Adipose tissue (tissue), 3 donors: Measurements from ENCODE around the gene AGPAT3. TPM values are rescaled to one million over a fixed set of nuclear protein-coding genes. Genes with fewer than 3 reads are reported as not detected.

Experiments
- H3K27ac ChIP-seq: one replicate; pipeline ENCODE4 v1.5.1; 2013; ENCODE audit warnings: low read depth, low read length
- WGBS, 3 donors: extraction: QIAGEN DNeasy Blood & Tissue Kit; methylation state at CpG; one replicate each; pipeline ENCODE4 v1.1.7; 2013; 5-methylcytosine and 5-hydroxymethylcytosine counted together
- polyA plus RNA-seq, 3 donors: library from polyadenylated mRNA; stranded (reverse); fragments of 200-250 nt; gene quantifications; one replicate each; pipeline ENCODE4 v1.2.3, GENCODE V29; 2013
- donor health status: healthy with polysubstance abuse.
- donor health status: Bipolar disorder and iron deficiency.
- donor health status: healthy.

Gene AGPAT3
- polyA plus RNA-seq, 3 donors: 15.9 to 35.5 (median 16.2) TPM

DNA sequence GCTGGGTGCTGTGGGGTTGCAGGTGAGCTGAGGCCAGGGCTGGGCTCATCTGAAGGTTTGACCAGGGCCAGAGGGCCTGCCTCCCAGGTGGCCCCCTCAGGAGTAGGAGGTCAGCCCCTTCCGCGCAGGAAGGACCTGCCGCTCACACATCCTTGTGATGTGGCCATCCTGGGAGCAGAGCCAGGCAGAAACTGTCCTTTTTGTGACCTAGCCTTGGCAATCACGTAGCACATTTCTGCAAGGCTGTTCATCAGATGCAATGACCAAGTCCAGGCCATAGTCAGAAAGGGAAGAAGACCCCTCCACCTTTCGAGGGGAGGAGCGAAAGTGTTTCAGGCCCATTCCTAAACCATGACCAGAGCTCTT is 91.6 kb downstream of the AGPAT3 start:
- H3K27ac ChIP-seq: no peak overlapping the region
- 64 to 74% (median 68%) methylated on average over 6 of the region's 6 CpGs for WGBS, 3 donors

DNA sequence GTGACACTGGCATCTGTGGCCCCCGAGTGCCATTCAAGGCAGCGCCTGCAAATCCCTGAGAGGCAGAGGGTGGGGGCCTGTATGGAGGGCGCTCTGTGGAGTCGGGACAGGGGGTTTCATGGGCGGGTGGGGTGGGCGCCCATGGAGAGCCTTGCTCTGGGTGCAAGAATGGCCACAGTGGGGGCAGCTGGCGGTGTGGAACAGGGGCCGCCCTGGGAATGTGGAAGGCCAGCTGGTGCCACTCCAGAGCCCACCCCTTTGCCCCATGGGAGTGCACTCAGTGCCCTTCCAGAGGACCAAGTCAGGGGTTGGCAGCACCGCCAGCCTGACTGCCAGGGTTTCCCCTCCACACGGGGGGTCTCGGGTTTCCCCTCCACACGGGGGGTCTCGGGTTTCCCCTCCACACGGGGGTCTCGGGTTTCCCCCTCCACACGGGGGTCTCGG is 92.1 kb downstream of the AGPAT3 start:
- 68 to 75% (median 74%) methylated on average over 16 to 17 of the region's 17 CpGs for WGBS, 3 donors
- H3K27ac ChIP-seq: no peak overlapping the region

DNA sequence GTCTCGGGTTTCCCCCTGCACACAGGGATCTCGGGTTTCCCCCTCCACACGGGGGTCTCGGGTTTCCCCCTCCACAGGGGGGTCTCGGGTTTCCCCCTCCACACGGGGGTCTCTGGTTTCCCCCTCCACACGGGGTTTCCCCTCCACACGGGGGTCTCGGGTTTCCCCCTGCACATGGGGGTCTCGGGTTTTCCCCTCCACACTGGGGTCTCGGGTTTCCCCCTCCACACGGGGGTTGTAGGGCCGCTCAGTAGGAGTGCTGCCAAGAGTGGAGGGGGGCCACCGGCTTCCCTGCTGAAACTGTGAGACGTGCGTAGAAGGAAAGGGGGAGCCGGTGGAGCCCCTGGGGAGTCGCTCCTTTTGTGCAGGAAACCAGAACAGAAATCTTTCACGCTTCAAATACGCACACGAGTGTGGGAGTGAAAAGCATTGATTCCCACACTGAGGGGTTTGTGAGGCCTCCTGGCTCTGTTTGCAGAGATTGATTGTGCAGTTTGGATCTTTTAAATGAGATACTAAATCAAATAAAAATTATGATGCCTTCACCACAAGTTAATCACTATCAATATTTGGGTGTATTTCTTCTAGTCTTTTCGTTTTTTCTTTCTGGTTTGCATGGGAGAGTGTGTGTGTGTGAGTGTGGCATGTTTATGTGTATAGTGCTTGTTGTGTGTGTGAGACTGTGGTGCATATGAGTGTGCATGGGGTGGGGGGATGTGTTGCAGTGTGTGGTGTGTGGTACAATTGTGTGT is 92.8 kb downstream of the AGPAT3 start:
- 66 to 70% (median 69%) methylated on average over 18 to 22 of the region's 22 CpGs for WGBS, 3 donors
- H3K27ac ChIP-seq: no peak overlapping the region

DNA sequence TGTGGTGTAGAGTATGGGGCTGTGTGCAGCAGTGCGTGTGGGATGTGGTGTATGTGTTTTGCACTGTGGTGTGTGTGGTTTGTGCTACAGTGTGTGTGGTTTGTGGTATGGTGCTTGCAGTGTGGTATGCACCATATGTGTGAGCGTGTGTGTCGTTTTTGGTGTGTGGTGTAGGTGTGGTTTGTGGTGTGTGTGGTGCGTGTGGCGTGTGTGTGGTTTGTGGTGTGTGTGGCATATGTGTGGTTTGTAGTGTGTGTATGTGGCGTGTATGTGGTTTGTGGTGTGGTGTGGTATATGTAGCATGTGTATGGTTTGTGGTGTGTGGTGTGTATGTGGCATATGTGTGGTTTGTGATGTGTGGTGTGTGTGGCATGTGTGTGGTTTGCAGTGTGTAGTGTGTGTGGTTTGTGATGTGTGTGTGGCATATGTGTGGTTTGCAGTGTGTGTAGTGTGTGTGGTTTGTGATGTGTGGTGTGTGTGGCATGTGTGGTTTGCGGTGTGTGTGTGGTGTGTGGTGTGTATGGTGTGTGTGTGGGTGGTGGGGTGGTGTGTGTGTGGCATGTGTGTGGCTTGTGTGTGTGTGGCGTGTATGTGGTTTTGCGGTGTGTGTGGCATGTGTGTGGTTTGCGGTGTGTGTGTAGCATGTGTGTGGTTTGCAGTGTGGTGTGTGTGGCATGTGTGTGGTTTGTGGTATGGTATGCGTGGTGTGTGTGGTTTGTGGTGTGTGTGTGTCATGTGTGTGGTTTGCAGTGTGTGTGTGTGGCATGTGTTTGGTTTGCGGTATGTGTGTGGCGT is 93.5 kb downstream of the AGPAT3 start:
- 90 to 93% (median 93%) methylated on average over 13 of the region's 13 CpGs for WGBS, 3 donors
- H3K27ac ChIP-seq: no peak overlapping the region

DNA sequence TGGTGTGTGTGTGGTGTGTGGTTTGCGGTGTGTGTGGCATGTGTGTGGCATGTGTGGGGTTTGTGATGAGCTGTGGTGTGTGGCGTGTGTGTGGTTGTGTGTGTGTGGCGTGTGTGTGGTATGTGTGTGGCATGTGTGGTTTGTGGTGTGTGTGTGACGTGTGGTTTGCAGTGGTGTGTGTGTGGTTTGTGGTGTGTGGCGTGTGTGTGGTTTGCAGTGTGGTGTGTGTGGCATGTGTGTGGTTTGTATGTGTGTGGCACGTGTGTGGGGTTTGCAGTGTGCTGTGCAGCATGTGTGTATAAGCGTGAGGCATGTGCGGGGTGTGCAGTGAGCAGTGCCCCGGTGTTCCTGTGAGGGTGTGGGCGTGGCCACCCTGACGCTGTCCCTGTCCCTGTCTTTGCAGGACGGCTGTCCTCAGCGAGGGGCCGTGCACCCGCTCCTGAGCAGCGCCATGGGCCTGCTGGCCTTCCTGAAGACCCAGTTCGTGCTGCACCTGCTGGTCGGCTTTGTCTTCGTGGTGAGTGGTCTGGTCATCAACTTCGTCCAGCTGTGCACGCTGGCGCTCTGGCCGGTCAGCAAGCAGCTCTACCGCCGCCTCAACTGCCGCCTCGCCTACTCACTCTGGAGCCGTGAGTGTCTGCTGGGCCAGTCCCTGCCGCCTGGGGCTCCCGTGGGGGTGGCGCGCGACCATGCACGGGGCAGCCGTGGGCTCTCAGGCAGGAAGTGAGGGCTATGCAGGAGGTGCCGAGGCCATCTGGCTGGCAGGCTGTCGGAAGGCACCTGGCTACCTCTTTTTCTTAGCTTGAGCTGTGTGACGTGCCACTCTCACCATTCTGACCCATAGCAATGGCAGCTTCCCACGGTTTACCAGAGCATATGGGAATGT is 94.5 kb downstream of the AGPAT3 start:
- 87 to 90% (median 88%) methylated on average over 39 of the region's 39 CpGs for WGBS, 3 donors
- H3K27ac ChIP-seq: no peak overlapping the region

DNA sequence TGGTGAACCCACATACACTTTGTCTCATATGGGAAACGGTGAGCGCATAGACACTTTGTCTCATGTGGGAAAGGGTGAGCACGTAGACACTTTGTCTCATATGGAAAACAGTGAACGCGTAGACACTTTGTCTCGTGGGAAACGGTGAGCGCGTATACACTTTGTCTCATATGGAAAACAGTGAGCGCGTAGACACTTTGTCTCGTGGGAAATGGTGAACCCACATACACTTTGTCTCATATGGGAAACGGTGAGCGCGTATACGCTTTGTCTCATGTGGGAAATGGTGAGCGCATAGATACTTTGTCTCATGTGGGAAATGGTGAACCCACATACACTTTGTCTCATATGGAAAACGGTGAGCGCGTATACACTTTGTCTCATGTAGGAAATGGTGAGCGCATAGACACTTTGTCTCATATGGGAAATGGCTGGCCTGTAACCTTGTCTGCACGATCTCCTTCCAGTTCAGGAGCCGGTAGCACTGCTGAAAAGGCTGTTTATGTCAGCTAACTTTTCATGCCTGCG is 96.4 kb downstream of the AGPAT3 start:
- no peak overlapping the region for H3K27ac ChIP-seq
- 89 to 94% (median 91%) methylated on average over 24 of the region's 24 CpGs for WGBS, 3 donors

DNA sequence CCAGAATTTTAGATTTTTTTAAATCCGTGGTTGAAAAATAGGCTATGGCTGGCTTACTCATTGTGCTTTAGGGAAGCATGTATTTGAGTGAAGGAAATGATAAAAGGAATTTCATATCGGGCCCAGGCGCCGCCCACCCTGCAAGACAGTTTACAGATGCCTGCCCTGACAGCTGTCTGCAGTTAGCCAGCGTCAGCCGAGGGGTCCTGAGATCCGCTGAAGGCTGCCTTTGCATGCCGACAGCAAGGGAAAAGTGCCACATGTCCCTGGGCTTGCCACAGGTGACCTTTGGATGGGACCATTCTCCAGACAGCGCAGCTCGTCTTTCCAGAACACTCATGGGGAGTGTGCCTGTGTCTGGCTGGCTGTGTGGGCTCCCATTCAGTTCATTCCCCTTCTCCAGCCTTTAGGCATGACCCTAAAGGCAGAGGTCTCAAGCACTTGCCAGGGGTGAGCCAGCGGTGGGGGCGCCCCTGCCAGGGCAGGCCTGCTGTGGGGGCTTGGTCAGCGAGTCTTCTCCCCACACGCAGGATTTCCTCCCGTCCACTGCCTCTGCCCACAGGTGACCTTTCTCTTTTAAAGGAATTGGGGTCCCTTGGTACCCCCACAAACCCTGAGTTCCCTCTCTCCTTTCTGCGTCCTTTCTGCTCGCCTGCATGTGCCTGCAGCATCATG is 101.0 kb downstream of the AGPAT3 start:
- WGBS, 3 donors: 83 to 89% (median 89%) methylated on average over 17 of the region's 17 CpGs
- H3K27ac ChIP-seq: no peak overlapping the region

DNA sequence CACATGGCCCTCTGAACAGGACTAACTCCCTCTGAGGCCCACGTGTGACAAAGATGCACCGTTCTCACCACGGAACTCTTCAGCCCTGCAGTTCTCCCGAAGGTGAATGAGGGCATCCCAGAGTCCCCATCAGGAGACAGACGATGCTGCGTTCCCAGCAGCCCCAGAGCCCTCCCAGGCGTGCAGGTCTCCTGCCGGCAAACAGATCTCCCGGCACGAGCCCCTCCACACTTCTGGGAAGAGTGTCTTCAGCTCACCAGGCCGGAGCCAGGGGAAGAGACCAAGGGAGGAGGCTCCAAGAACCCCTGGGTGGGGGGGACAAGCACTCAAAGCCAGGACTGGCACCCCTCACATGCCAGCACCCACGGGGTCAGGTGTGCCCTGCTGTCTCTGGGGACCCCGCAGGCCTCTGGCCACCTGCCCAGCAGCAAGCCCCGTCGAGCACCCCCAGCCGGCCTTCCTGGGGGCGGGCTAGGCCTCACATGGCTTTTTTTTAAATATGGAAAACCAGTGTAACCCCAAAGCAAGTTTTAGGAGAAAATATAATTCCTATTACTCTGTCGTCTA is 102.0 kb downstream of the AGPAT3 start:
- WGBS, 3 donors: 88 to 89% (median 88%) methylated on average over 18 of the region's 18 CpGs
- H3K27ac ChIP-seq: no peak overlapping the region

DNA sequence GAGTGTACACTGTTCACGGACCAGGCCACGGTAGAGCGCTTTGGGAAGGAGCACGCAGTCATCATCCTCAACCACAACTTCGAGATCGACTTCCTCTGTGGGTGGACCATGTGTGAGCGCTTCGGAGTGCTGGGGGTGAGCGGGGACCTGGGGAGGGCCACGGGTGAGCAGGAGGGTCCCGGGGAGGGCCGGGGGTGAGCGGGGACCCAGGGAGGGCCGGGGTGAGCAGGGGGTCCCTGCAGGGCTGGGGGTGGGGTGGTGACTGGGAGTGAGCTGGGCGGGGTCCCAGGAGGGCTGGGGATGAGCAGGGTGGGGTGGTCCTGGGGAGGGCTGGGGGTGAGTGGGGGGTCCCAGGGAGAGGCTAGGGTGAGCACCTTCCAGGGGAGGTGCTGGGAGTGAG is 103.0 kb downstream of the AGPAT3 start:
- H3K27ac ChIP-seq: no peak overlapping the region
- 86 to 96% (median 92%) methylated on average over 14 to 15 of the region's 15 CpGs for WGBS, 3 donors

DNA sequence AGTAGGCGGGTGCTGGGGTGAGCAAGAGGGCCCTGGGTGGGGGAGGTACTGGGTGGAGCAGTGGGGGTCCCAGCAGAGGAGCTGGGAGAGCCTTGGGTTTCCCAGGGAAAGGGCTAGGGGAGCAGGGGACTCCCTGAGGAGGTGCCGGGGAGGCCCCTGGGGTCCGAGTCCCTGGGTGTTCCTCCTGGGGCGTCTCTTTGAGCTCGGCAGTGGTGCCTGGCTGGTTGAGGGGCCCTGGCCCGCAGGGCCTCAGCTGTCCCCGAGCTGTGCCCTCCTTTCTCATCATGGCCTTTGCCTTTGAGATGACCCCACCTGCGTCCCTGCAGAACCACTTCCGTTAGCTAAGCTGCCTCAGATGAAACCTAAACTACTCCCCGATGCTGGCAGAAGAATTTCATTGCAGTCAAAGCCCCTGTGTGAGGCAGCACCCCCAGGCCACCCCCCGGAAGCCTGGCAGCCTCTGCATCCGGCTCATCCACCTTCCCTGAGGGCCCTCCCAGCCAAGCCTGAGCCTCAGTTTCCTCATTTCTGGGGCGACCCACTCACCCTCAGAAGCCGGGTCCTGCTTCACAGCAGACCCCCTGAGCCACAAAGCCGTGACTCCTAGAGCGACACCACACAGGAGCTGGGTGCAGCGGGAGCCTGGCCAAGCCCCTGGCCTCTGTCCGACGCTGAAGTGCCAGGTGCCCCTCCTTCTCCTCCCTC is 103.5 kb downstream of the AGPAT3 start:
- no peak overlapping the region for H3K27ac ChIP-seq
- WGBS, 3 donors: 92 to 97% (median 92%) methylated on average over 17 to 19 of the region's 19 CpGs

DNA sequence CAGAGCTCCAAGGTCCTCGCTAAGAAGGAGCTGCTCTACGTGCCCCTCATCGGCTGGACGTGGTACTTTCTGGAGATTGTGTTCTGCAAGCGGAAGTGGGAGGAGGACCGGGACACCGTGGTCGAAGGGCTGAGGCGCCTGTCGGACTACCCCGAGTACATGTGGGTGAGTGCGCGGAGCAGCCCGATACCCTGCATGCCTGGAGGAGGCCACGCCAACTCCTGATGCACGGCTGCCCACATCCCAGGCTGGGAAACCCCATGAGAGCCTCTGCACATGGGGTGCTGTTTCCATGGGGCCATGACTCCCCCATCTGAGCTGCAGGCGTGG is 104.1 kb downstream of the AGPAT3 start:
- 90 to 93% (median 93%) methylated on average over 17 of the region's 17 CpGs for WGBS, 3 donors

DNA sequence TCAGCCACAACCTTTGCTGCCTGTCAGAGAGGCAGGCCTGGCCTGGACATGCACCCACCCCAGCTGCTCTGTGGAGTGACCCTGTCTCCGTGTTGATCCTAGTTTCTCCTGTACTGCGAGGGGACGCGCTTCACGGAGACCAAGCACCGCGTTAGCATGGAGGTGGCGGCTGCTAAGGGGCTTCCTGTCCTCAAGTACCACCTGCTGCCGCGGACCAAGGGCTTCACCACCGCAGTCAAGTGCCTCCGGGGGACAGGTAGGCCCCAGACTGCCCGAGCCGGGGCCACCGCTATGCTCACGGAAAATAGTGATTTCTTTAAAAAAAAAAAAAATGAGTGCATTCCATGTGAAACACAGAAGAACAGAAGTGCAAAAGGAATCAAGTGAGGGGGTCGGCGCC is 105.5 kb downstream of the AGPAT3 start:
- H3K27ac ChIP-seq: no peak overlapping the region
- WGBS, 3 donors: 92 to 95% (median 94%) methylated on average over 18 of the region's 18 CpGs

More for the DNA sequence above, 104.1 kb downstream of the AGPAT3 start:
- no peak overlapping the region for H3K27ac ChIP-seq

DNA sequence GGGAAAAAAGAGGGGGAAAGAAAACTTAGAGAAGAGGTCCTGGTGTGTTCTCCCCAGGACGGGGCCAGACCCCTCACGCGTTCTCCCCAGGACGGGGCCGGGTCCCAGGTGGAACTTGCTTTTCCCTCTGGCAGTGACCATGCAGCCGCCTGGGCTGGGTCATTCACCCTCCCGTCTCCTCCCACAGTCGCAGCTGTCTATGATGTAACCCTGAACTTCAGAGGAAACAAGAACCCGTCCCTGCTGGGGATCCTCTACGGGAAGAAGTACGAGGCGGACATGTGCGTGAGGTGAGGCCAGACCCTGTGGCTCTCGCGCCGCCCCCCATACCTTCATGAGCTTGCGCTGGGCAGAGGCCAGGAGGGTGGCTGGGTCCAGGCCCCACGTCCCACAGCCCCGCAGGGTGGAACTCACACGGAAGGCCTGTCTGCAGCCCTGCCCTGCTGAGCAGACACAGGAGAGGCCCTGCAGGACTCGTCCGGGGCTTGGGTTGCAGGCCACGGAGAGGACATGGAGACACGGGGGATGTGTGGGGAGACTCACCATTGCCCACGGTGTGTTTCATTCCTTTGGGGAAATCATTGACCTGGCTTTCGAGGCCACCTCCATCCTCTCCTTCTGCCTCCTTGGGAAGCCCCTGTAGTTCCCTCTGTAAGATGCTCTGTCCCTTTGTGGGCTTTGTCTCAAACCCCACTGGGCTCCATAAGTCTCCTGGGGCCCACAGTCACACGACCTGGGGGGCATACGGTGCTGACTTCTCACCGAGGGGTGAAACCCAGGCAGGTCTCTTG is 106.4 kb downstream of the AGPAT3 start:
- WGBS, 3 donors: 68 to 84% (median 70%) methylated on average over 28 to 29 of the region's 29 CpGs
- no peak overlapping the region for H3K27ac ChIP-seq

DNA sequence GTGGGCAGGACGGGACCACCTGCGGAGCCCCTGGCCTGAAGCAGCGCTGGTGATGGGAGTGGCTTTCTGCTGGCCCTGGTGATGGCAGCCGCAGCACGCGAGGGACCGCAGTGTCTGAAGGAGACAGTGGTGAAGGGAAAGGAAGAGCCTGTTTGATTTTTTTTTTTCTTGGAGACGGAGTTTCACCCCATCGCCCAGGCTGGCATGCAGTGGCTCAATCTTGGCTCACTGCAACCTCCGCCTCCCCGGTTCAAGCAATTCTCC is 106.9 kb downstream of the AGPAT3 start:
- WGBS, 3 donors: 95 to 97% (median 96%) methylated on average over 11 of the region's 11 CpGs
- no peak overlapping the region for H3K27ac ChIP-seq

DNA sequence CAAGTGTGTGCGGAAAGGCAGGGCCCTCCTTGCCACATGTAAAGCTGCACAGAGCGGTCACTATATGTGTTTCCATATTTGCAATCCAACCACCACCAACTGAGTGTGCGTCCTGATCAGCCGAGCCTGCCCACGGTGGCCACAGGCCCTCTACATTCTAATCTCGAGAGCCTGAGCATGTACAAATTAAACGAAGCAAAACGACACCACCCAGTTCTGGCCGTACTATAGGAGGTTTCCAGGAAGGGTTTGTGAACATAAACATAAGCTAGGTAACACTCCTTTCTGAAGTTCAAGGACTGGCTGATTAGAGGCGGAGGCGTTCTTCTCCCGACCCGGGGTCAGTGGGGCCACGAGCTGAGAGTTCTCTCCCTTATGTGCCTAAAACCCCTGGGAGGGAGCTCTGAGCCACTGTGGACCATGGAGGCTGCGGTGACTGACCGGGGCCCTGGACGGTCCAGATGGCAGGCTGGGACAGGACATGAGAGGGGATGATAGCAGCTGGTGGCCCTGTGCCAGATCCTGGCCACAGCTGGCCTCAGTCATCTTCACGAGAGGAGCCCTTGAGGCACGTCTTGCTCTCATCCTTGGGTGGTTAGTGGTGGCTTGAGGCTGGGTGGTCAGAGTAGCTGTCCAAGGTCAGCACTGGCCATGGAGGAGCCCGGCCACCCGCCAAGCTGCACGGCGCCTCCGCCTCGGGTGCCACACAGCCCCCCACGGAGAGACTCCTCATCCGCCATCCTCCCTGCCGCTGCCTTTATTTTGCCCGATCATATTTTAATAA is 108.0 kb downstream of the AGPAT3 start:
- no peak overlapping the region for H3K27ac ChIP-seq
- 80 to 83% (median 81%) methylated on average over 29 of the region's 29 CpGs for WGBS, 3 donors

DNA sequence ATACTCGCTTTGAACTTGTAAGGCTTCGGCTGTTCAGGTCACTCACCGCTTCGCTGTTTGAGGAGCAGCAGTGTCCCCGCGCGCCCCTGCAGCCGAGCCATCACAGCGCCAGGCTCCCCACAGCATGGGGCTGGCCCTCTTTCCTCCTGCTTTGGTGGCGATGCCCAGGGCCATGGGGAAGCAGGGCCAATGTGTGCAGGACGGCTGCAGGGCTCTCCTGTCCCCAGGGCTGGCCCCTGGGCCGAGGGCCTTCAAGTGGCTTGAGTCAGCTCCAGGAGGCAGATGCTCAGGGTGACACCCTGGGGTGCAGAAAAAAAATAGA is 108.6 kb downstream of the AGPAT3 start:
- WGBS, 3 donors: 83 to 95% (median 88%) methylated on average over 12 of the region's 12 CpGs
- H3K27ac ChIP-seq: no peak overlapping the region
